GM21526 (cell line): ENCODE results near the gene PITPNM3.
"Not testable (repeated sequence)": the region's sequence is repeated elsewhere in the genome, so short reads cannot be mapped to it uniquely, and the experiment has no call there.

Experiments used
- ATAC-seq: cut with Tn5 transposase; IDR thresholded peaks from one replicate; pipeline ENCODE4 v1.9.1; 2021; ENCODE audit warnings: moderate library complexity; ENCODE audit not compliant: unreplicated experiment, low FRiP score

Gene PITPNM3

GRCh38 chr17:6575596-6575988, 19.2 kb upstream of the PITPNM3 start:
- no peak for ATAC-seq

GRCh38 chr17:6574687-6575595, 18.6 kb upstream of the PITPNM3 start:
- no peak for ATAC-seq

GRCh38 chr17:6573982-6574686, 17.8 kb upstream of the PITPNM3 start:
- ATAC-seq = no peak

GRCh38 chr17:6573495-6573894, 17.1 kb upstream of the PITPNM3 start:
- not testable (repeated sequence) for ATAC-seq

GRCh38 chr17:6572972-6573370, 16.6 kb upstream of the PITPNM3 start:
- ATAC-seq = no peak

- ATAC-seq = no peak
These were observed 15.1 kb upstream of the PITPNM3 start for GRCh38 chr17:6571452-6571781.

GRCh38 chr17:6570731-6571451, 14.5 kb upstream of the PITPNM3 start:
- ATAC-seq = no peak

- no peak for ATAC-seq
These were observed 13.3 kb upstream of the PITPNM3 start for GRCh38 chr17:6569370-6570285.

GRCh38 chr17:6568184-6568758, 11.9 kb upstream of the PITPNM3 start:
- ATAC-seq = no peak

- ATAC-seq = no peak
These were observed 11.3 kb upstream of the PITPNM3 start for GRCh38 chr17:6567528-6568183.

- no peak for ATAC-seq
These were observed 5.1 kb upstream of the PITPNM3 start for GRCh38 chr17:6561446-6561845.

- no peak for ATAC-seq
These were observed 4.1 kb upstream of the PITPNM3 start for GRCh38 chr17:6560496-6560895.

GRCh38 chr17:6559753-6560215, 3.4 kb upstream of the PITPNM3 start:
- ATAC-seq = no peak

GRCh38 chr17:6558932-6559752, 2.8 kb upstream of the PITPNM3 start:
- ATAC-seq = no peak

- ATAC-seq = no peak
These were observed 1.9 kb upstream of the PITPNM3 start for GRCh38 chr17:6558276-6558675.

- no peak for ATAC-seq
These were observed 684 bp upstream of the PITPNM3 start for GRCh38 chr17:6557040-6557438.

- no peak for ATAC-seq
These were observed 829 bp downstream of the PITPNM3 start for GRCh38 chr17:6555331-6556120.

- ATAC-seq = no peak
These were observed 1.5 kb downstream of the PITPNM3 start for GRCh38 chr17:6554871-6555330.
